Progenitor cell of endocrine pancreas (in vitro differentiated cells): ENCODE measurements around the gene GABBR2. TPM values are rescaled to one million over a fixed set of nuclear protein-coding genes. Genes with fewer than 3 reads are reported as not detected.

Source experiments
- DNase-seq: peaks from one replicate; pipeline ENCODE4 v3.0.0; 2021; ENCODE audit warnings: low spot score; ENCODE audit not compliant: unreplicated experiment
- H3K27ac Mint-ChIP-seq: 2 replicates; pipeline ENCODE4 v1.8.0; 2021; ENCODE audit warnings: mild to moderate bottlenecking, moderate library complexity, mixed read lengths
- H3K27me3 Mint-ChIP-seq: 2 replicates; pipeline ENCODE4 v1.8.0; 2021; ENCODE audit warnings: mixed read lengths
- H3K36me3 Mint-ChIP-seq: 2 replicates; pipeline ENCODE4 v1.8.0; 2022; ENCODE audit warnings: mixed read lengths; ENCODE audit not compliant: insufficient read depth
- H3K4me1 Mint-ChIP-seq: 2 replicates; pipeline ENCODE4 v1.8.0; 2021; ENCODE audit warnings: low read depth, mixed read lengths
- H3K4me3 Mint-ChIP-seq: 2 replicates; pipeline ENCODE4 v1.8.0; 2021; ENCODE audit warnings: low read depth, mild to moderate bottlenecking, moderate library complexity, mixed read lengths
- H3K9me3 Mint-ChIP-seq: 2 replicates; pipeline ENCODE4 v1.8.0; 2021; ENCODE audit warnings: low read depth, mixed read lengths
- total RNA-seq: library from RNA; stranded (reverse); gene quantifications from 2 replicates; pipeline ENCODE4 v1.2.1, GENCODE V29; 2021
- TF ChIP-seq, protein P1 (sequence below): fragments of 200-600 bp; sonication (generic); IDR thresholded peaks from one replicate; pipeline ENCODE4 v1.5.0; 2021; ENCODE audit warnings: antibody characterized with exemption, mild to moderate bottlenecking; ENCODE audit not compliant: unreplicated experiment

The GABBR2 gene
- total RNA-seq, 1 donor from 2014 or later: 0.84 TPM

DNA sequence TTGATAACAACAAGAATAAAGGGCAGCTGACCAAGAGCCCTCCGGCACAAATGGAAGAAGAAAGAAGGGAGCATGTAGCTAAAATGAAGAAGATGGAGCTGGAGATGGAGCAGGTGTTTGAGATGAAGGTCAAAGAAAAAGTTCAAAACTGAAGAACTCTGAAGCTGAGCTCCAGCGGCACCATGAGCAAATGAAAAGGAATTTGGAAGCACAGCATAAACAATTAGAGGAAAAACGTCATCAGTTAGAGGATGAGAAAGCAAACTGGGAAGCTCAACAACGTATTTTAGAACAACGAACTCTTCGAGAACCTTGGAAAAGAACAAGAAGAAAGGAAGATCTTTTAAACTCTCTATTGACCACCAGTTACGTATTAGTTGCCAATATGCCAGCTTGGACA, 100.9 kb downstream of the GABBR2 start:
- no peak overlapping the region for H3K4me3 Mint-ChIP-seq
- H3K4me1 Mint-ChIP-seq: no peaks in the 10 kb centered on the region
- peaks cover 5% of the 10 kb centered on the region for H3K27me3 Mint-ChIP-seq
- no peaks in the 10 kb centered on the region for H3K9me3 Mint-ChIP-seq
- DNase-seq: no peak
- H3K27ac Mint-ChIP-seq: no peak overlapping the region
- no peaks in the 10 kb centered on the region for H3K36me3 Mint-ChIP-seq
- TF ChIP-seq, protein P1, sequence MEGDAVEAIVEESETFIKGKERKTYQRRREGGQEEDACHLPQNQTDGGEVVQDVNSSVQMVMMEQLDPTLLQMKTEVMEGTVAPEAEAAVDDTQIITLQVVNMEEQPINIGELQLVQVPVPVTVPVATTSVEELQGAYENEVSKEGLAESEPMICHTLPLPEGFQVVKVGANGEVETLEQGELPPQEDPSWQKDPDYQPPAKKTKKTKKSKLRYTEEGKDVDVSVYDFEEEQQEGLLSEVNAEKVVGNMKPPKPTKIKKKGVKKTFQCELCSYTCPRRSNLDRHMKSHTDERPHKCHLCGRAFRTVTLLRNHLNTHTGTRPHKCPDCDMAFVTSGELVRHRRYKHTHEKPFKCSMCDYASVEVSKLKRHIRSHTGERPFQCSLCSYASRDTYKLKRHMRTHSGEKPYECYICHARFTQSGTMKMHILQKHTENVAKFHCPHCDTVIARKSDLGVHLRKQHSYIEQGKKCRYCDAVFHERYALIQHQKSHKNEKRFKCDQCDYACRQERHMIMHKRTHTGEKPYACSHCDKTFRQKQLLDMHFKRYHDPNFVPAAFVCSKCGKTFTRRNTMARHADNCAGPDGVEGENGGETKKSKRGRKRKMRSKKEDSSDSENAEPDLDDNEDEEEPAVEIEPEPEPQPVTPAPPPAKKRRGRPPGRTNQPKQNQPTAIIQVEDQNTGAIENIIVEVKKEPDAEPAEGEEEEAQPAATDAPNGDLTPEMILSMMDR: no peak

DNA sequence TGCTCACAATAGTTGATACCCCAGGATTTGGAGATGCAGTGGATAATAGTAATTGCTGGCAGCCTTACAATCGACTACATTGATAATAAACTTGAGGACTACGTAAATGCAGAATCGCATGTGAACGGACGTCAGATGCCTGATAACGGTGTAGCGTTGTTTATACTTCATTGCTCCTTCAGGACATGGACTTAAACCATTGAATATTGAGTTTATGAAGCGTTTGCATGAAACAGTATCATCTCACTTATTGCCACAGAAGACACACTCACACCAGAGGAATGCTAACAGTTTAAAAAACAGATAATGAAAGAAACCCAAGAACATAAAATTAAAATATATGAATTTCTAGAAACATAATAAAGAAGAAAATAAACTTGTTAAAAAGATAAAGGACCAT, 101.6 kb downstream of the GABBR2 start:
- no peak overlapping the region for H3K27ac Mint-ChIP-seq
- H3K36me3 Mint-ChIP-seq: no peaks in the 10 kb centered on the region
- no peaks in the 10 kb centered on the region for H3K9me3 Mint-ChIP-seq
- no peak for DNase-seq
- H3K4me1 Mint-ChIP-seq: no peaks in the 10 kb centered on the region
- TF ChIP-seq, protein P1: no peak
- peaks cover 5% of the 10 kb centered on the region for H3K27me3 Mint-ChIP-seq
- H3K4me3 Mint-ChIP-seq: no peak overlapping the region

DNA sequence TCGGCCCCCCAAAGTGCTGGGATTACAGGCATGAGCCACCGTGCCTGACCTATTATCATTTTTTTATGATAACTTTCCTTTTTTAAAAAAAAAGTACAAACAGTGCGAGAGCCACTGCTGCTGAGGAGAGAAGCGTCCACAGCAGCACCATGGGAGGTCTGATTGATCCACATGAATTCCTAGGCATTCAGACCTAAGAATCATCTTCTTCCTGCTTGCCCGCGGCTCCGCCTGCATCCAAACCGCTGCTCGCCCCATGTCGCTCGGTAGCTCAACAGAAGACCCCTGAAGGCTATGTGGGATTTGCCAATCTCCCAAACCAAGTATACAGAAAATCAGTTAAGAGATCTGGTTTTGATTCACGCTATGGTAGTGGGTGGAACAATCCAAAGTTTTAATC, 102.0 kb downstream of the GABBR2 start:
- H3K27me3 Mint-ChIP-seq: peaks cover 5% of the 10 kb centered on the region
- H3K4me1 Mint-ChIP-seq: no peaks in the 10 kb centered on the region
- no peaks in the 10 kb centered on the region for H3K36me3 Mint-ChIP-seq
- TF ChIP-seq, protein P1: no peak
- no peak overlapping the region for H3K4me3 Mint-ChIP-seq
- H3K27ac Mint-ChIP-seq: no peak overlapping the region
- no peaks in the 10 kb centered on the region for H3K9me3 Mint-ChIP-seq
- DNase-seq: no peak

DNA sequence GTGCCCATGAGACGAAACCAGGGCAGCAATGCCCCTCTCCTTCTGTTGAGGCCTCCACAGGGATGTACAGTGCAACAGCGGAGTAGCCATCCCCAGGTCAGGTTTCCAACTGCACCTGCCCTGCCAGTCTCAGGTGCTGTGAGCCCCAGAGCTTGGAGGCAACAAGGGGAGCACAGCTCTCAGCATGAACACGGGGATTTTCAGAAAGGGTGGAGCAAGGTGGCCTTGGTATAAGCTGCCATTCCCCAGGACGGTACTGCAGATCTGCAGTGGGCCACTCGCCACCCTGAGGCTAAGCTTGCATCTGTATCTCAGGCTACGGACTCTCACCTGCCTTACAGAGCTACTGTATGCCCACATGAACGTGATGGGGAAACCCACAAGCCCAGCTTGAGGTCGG, 103.6 kb downstream of the GABBR2 start:
- TF ChIP-seq, protein P1: no peak
- Mint-ChIP-seq H3K36me3 (no peaks in the 10 kb centered on the region), H3K27ac (no peak overlapping the region), H3K27me3 (peaks cover 8% of the 10 kb centered on the region), H3K9me3 (no peaks in the 10 kb centered on the region), H3K4me1 (peaks cover 3% of the 10 kb centered on the region), H3K4me3 (no peak overlapping the region)
- DNase-seq: no peak

DNA sequence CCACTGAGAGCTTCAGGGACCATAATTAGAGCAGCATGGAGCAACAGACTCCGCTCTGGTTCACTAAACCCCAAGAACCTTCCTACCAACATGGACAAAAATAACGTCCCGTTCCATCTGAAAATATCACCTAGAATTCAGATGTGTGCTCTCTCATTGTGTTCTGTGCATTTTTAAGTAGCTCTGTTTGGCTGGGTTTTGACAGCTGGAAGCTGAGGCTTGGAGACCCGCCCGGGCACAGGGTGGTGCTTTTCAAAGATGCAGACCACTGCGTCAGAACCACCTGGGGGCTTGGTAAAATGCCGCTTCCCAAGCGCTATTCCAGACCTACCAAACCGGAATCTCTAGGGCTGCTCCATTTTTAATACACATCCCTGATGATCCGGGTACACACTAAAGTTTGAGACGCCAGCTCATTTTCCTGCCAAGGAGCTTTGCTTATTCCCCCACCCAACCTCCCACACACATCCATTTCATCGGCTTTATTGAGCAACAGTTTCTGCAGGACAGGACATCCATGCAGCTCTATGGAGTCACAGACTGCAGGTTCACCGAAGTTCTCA, 104.8 kb downstream of the GABBR2 start:
- no peaks in the 10 kb centered on the region for H3K9me3 Mint-ChIP-seq
- TF ChIP-seq, protein P1: no peak
- no peak overlapping the region for H3K27ac Mint-ChIP-seq
- peaks cover 6% of the 10 kb centered on the region for H3K4me1 Mint-ChIP-seq
- no peaks in the 10 kb centered on the region for H3K36me3 Mint-ChIP-seq
- no peak for DNase-seq
- H3K27me3 Mint-ChIP-seq: peaks cover 8% of the 10 kb centered on the region
- no peak overlapping the region for H3K4me3 Mint-ChIP-seq
